IMR-90 (cell line): ENCODE measurements around the gene SAT2. TPM values are rescaled to one million over a fixed set of nuclear protein-coding genes. Genes with fewer than 3 reads are reported as not detected.

ENCODE experiments used
- ATAC-seq: fragments of 200-7000 bp; cut with Tn5 transposase; 2 replicates; pipeline ENCODE4 v1.9.1; 2020; ENCODE audit warnings: low read depth, mild to moderate bottlenecking, moderate library complexity
- BruUV-seq: library from RNA; stranded (reverse); fragments of 400-500 nt; replicated peaks from 2 replicates; lab custom pipeline; 2021; lab: Mats Ljungman, UMichigan
- CTCF ChIA-PET: fragments of 300-600 bp; formaldehyde crosslinking; extraction: SDS; loops from one replicate; lab custom pipeline; 2021; ENCODE audit warnings: antibody characterized with exemption; lab: Yijun Ruan, JAX
- POLR2A ChIA-PET: fragments of 300-600 bp; sonication (Branson Sonifier 250); formaldehyde crosslinking; loops from one replicate; lab custom pipeline; 2022; ENCODE audit warnings: antibody characterized with exemption; ENCODE audit not compliant: unreplicated experiment; lab: Charles Lee
- DNase-seq: peaks from one replicate; pipeline ENCODE4 v3.0.0; 2013
- H2AFZ ChIP-seq: replicated peaks from 2 replicates; pipeline ENCODE3; 2013; ENCODE audit warnings: low read length, mild to moderate bottlenecking; ENCODE audit not compliant: poor library complexity
- H2AK5ac ChIP-seq: 2 replicates; pipeline ENCODE4 v1.6.1; 2013; ENCODE audit warnings: low read depth, low read length, inconsistent platforms
- H2AK9ac ChIP-seq: replicated peaks from 2 replicates; pipeline ENCODE3; 2013; ENCODE audit warnings: mild to moderate bottlenecking, low read depth, low read length, moderate library complexity; ENCODE audit not compliant: poor library complexity
- H2BK120ac ChIP-seq: 2 replicates; pipeline ENCODE4 v1.6.1; 2013; ENCODE audit warnings: low read depth, low read length, inconsistent platforms
- H2BK15ac ChIP-seq: 3 replicates; pipeline ENCODE4 v1.6.1; 2013; ENCODE audit warnings: low read depth, low read length, inconsistent platforms
- H2BK20ac ChIP-seq: 2 replicates; pipeline ENCODE4 v1.6.1; 2013; ENCODE audit warnings: low read depth, mild to moderate bottlenecking, inconsistent platforms, low read length, moderate library complexity
- H2BK5ac ChIP-seq: 2 replicates; pipeline ENCODE4 v1.6.1; 2013; ENCODE audit warnings: mild to moderate bottlenecking, low read depth, low read length, inconsistent platforms; ENCODE audit not compliant: poor library complexity, severe bottlenecking
- H3K14ac ChIP-seq: replicated peaks from 2 replicates; pipeline ENCODE4 v1.6.1; 2013; ENCODE audit warnings: low read depth, low read length, inconsistent platforms
- H3K18ac ChIP-seq: 2 replicates; pipeline ENCODE4 v1.6.1; 2013; ENCODE audit warnings: low read depth, low read length, control low read depth
- H3K23ac ChIP-seq: 2 replicates; pipeline ENCODE4 v1.6.1; 2013; ENCODE audit warnings: low read depth, low read length, inconsistent platforms
- H3K27ac ChIP-seq: 2 replicates; pipeline ENCODE4 v1.5.1; 2013; ENCODE audit warnings: mild to moderate bottlenecking, control low read depth, low read length; ENCODE audit not compliant: insufficient read depth
- H3K27me3 ChIP-seq: 2 replicates; pipeline ENCODE4 v1.6.1; 2013; ENCODE audit warnings: low read length; ENCODE audit not compliant: control insufficient read depth, insufficient read depth
- H3K36me3 ChIP-seq: 2 replicates; pipeline ENCODE4 v1.6.1; 2013; ENCODE audit warnings: low read length, mixed read lengths; ENCODE audit not compliant: control insufficient read depth, insufficient read depth
- H3K4ac ChIP-seq: 2 replicates; pipeline ENCODE4 v1.6.1; 2013; ENCODE audit warnings: low read depth, low read length, inconsistent platforms
- H3K4me1 ChIP-seq: 2 replicates; pipeline ENCODE4 v1.6.1; 2013; ENCODE audit warnings: low read length, mixed read lengths; ENCODE audit not compliant: control insufficient read depth, insufficient read depth
- H3K4me2 ChIP-seq: 2 replicates; pipeline ENCODE4 v1.6.1; 2013; ENCODE audit warnings: low read depth, mild to moderate bottlenecking, control low read depth, low read length, moderate library complexity
- H3K4me3 ChIP-seq: 2 replicates; pipeline ENCODE4 v1.5.1; 2013; ENCODE audit warnings: low read depth, mild to moderate bottlenecking, control low read depth, low read length, moderate library complexity; ENCODE audit not compliant: insufficient read depth
- H3K56ac ChIP-seq: 2 replicates; pipeline ENCODE4 v1.6.1; 2013; ENCODE audit warnings: low read length, inconsistent platforms; ENCODE audit not compliant: insufficient read depth; ENCODE audit errors: extremely low read depth
- H3K79me1 ChIP-seq, 2 experiments: 2 replicates each; pipeline ENCODE4 v1.6.1; 2013; ENCODE audit warnings: low read length in 2 of 2, inconsistent platforms in 1 of 2, low read depth in 1 of 2
- H3K9ac ChIP-seq: 2 replicates; pipeline ENCODE4 v1.6.1; 2013; ENCODE audit warnings: low read depth, low read length, control low read depth
- H3K9me1 ChIP-seq: 2 replicates; pipeline ENCODE4 v1.6.1; 2013; ENCODE audit warnings: low read length, inconsistent platforms; ENCODE audit not compliant: insufficient read depth
- H3K9me3 ChIP-seq: 2 replicates; pipeline ENCODE4 v1.6.1; 2013; ENCODE audit warnings: low read length; ENCODE audit not compliant: control insufficient read depth, insufficient read depth
- H4K20me1 ChIP-seq: 2 replicates; pipeline ENCODE4 v1.6.1; 2013; ENCODE audit warnings: low read length, inconsistent platforms; ENCODE audit not compliant: insufficient read depth
- H4K5ac ChIP-seq: 2 replicates; pipeline ENCODE4 v1.6.1; 2013; ENCODE audit warnings: mild to moderate bottlenecking, low read depth, low read length, control low read depth
- H4K8ac ChIP-seq, 2 experiments: 2 replicates each; pipeline ENCODE4 v1.6.1; 2013; ENCODE audit warnings: low read depth in 2 of 2, low read length in 2 of 2, control low read depth in 1 of 2, inconsistent platforms in 1 of 2
- H4K91ac ChIP-seq: 2 replicates; pipeline ENCODE4 v1.6.1; 2013; ENCODE audit warnings: low read depth, low read length, inconsistent platforms; ENCODE audit not compliant: insufficient read depth
- CEBPB ChIP-seq: IDR thresholded peaks from 2 replicates; pipeline ENCODE4 v1.6.1; 2012; ENCODE audit warnings: low read depth, low read length, improper control_type of control experiment
- RFX5 ChIP-seq: IDR thresholded peaks from 2 replicates; pipeline ENCODE4 v1.8.0; 2012; ENCODE audit warnings: low read depth, mild to moderate bottlenecking, low read length, moderate library complexity
- whole genome bisulfite sequencing, 2 experiments: methylation state at CpG; one replicate each; pipeline versions ENCODE4 v1.1.5 to v1.1.7; 2013; ENCODE audit warnings: missing lambda C conversion rate in 2 of 2; ENCODE audit not compliant: insufficient read length in 1 of 2; ENCODE audit errors: extremely low coverage in 2 of 2; 5-methylcytosine and 5-hydroxymethylcytosine counted together
- dilution Hi-C: fragments of 300-500 bp; cut with HindIII; formaldehyde crosslinking; loops from one replicate; pipeline ENCODE4 v1.14.3; 2018; ENCODE audit warnings: low sequenced_read_pairs; ENCODE audit not compliant: unreplicated experiment
- in situ Hi-C: fragments of 300-500 bp; cut with MboI; formaldehyde crosslinking; loops from 3 replicates; pipeline ENCODE4 v1.14.3; 2019; ENCODE audit warnings: low sequenced_read_pairs, inconsistent platforms, mixed read lengths
- intact Hi-C: fragments of 100-400 bp; cut with micrococcal nuclease; formaldehyde crosslinking; loops from 2 replicates; pipeline ENCODE4 v1.10.0; 2022
- polyA plus RNA-seq, 3 experiments: library from polyadenylated mRNA; depleted of rRNA; stranded (reverse); fragments of >200 nt; gene quantifications; 2 replicates each; pipeline ENCODE4 v1.2.3, GENCODE V29; 2012; ENCODE audit warnings: low replicate concordance in 1 of 3
- total RNA-seq: library from RNA; depleted of rRNA; stranded (reverse); fragments of >200 nt; gene quantifications from 2 replicates; pipeline ENCODE4 v1.2.3, GENCODE V29; 2012
- TF ChIP-seq, protein P1 (sequence below): conservative IDR thresholded peaks from 2 replicates; pipeline ENCODE4 v1.5.1; 2012; ENCODE audit warnings: mild to moderate bottlenecking, low read depth, low read length, improper control_type of control experiment

The SAT2 gene
- total and polyA plus RNA-seq, 2 of the 4 experiments (the other 2 are of a cell fraction): 20.4 to 45.9 TPM

DNA sequence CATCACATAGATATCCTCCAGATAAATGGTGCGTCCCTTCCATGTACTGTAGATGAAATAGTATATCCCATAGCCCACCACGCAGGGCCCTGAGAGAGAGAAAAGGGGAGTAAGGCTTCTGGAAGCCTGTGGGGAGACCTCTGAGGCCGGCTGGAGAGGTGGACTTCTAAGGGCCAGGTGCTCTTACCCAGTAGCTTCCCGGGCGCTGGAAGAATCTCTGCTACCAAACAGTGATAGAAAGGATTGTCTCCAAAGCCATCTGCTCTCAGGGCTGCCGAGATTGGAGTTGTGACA is 718 bp downstream of the SAT2 start:
- peak overlapping the region; percentile 98 for H3K27ac ChIP-seq
- in situ Hi-C loops: no loop called here
- no peak for DNase-seq

More for the DNA sequence above, 718 bp downstream of the SAT2 start:
- dilution Hi-C loops: no loop called here
- Histone ChIP-seq H3K9me3 (no peaks in the 10 kb centered on the region), H3K4me3 (peak overlapping the region; percentile 86), H2AK9ac (peak overlapping the region; percentile 8), H3K4me1 (peaks cover 4% of the 10 kb centered on the region; the same call in 1 of the 2 replicates), H2BK5ac (peak overlapping the region; percentile 86), H2BK20ac (no peak overlapping the region), H3K4me2 (peak overlapping the region; percentile 91), H4K5ac (peak overlapping the region; percentile 43; the same call in 1 of the 2 replicates), H3K27me3 (no peaks in the 10 kb centered on the region), H3K79me1 (peaks cover 6 to 12% of the 10 kb centered on the region in 2 experiments), H3K18ac (peak overlapping the region; percentile 27; the same call in 1 of the 2 replicates), H3K9ac (peak overlapping the region; percentile 98), H3K9me1 (no peaks in the 10 kb centered on the region), H2AK5ac (0 out of 2 replicates have a peak overlapping the region, but pooled peaks have one; percentile 38), H2BK120ac (no peak overlapping the region), H3K4ac (peak overlapping the region; percentile 84), H4K8ac (peak overlapping the region; percentile 37 to 84; a peak in 2 of 4 replicates), H4K20me1 (no peaks in the 10 kb centered on the region), H3K23ac (peak overlapping the region; percentile 61), H2AFZ (peak overlapping the region; percentile 85), H3K36me3 (peaks cover 4% of the 10 kb centered on the region), H4K91ac (no peak overlapping the region), H2BK15ac (no peak overlapping the region), H3K14ac (peak overlapping the region; percentile 86), H3K56ac (peak overlapping the region; percentile 19; the same call in 1 of the 2 replicates)
- ChIA-PET POLR2A (no interaction called here), CTCF (interaction anchor here (0.7 to 1.6 kb wide), 3 partner anchors 12 to 61 kb away, joined by 3 to 14 read pairs (median 4); partner anchors contain the start of genes FXR2 and TP53)
- intact Hi-C loops: no loop called here
- BruUV-seq: no TSS peak
- peak; percentile 1 for ATAC-seq
- no peak for TF ChIP-seq RFX5
- TF ChIP-seq, protein P1, sequence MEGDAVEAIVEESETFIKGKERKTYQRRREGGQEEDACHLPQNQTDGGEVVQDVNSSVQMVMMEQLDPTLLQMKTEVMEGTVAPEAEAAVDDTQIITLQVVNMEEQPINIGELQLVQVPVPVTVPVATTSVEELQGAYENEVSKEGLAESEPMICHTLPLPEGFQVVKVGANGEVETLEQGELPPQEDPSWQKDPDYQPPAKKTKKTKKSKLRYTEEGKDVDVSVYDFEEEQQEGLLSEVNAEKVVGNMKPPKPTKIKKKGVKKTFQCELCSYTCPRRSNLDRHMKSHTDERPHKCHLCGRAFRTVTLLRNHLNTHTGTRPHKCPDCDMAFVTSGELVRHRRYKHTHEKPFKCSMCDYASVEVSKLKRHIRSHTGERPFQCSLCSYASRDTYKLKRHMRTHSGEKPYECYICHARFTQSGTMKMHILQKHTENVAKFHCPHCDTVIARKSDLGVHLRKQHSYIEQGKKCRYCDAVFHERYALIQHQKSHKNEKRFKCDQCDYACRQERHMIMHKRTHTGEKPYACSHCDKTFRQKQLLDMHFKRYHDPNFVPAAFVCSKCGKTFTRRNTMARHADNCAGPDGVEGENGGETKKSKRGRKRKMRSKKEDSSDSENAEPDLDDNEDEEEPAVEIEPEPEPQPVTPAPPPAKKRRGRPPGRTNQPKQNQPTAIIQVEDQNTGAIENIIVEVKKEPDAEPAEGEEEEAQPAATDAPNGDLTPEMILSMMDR: no peak
- TF ChIP-seq CEBPB: no peak
- WGBS, 2 experiments: no CpG with 5 or more reads among the region's 6 CpGs
